ENCODE measurements around the gene ABL1. TPM values are rescaled to one million over a fixed set of nuclear protein-coding genes. Genes with fewer than 3 reads are reported as not detected.

ABL1 gene
- total RNA-seq, 1 donor from 2014 or later, result 31.2 TPM

GRCh38 chr9:130887494-130888144 lies 52.6 kb downstream of the ABL1 start:
- TF ChIP-seq CTCF (conservative IDR thresholded peaks at IDR 0.05; ENCODE audit: low read depth, low read length), result no peak
- no peak overlapping the region for H3K4me3 ChIP-seq (ENCODE audit: low read depth, low read length)
- DNase-seq (ENCODE audit: low read depth), result no peak

- no peak for DNase-seq (ENCODE audit: low read depth)
- TF ChIP-seq CTCF (conservative IDR thresholded peaks at IDR 0.05; ENCODE audit: low read depth, low read length), result no peak
- H3K4me3 ChIP-seq (ENCODE audit: low read depth, low read length), result no peak overlapping the region
Measured at GRCh38 chr9:130888146-130888885, 53.3 kb downstream of the ABL1 start.

- H3K4me3 ChIP-seq (ENCODE audit: low read depth, low read length), result no peak overlapping the region
- no peak for TF ChIP-seq CTCF (conservative IDR thresholded peaks at IDR 0.05; ENCODE audit: low read depth, low read length)
- DNase-seq (ENCODE audit: low read depth), result no peak
Measured at GRCh38 chr9:130890124-130890523, 55.1 kb downstream of the ABL1 start.

- H3K4me3 ChIP-seq (ENCODE audit: low read depth, low read length), result no peak overlapping the region
- DNase-seq (ENCODE audit: low read depth), result no peak
- TF ChIP-seq CTCF (conservative IDR thresholded peaks at IDR 0.05; ENCODE audit: low read depth, low read length), result no peak
Measured at GRCh38 chr9:130890870-130891687, 56.0 kb downstream of the ABL1 start.

- no peak overlapping the region for H3K4me3 ChIP-seq (ENCODE audit: low read depth, low read length)
- TF ChIP-seq CTCF (conservative IDR thresholded peaks at IDR 0.05; ENCODE audit: low read depth, low read length), result no peak
- DNase-seq (ENCODE audit: low read depth), result no peak
Measured at GRCh38 chr9:130891688-130892476, 56.8 kb downstream of the ABL1 start.

GRCh38 chr9:130892477-130893304 lies 57.6 kb downstream of the ABL1 start:
- no peak for TF ChIP-seq CTCF (conservative IDR thresholded peaks at IDR 0.05; ENCODE audit: low read depth, low read length)
- no peak for DNase-seq (ENCODE audit: low read depth)
- H3K4me3 ChIP-seq (ENCODE audit: low read depth, low read length), result no peak overlapping the region
